K562 (cell line): ENCODE data around the gene ARL6IP4. TPM values are rescaled to one million over a fixed set of nuclear protein-coding genes. Genes with fewer than 3 reads are reported as not detected.

ENCODE experiments used
- ATAC-seq: fragments of 200-7000 bp; cut with Tn5 transposase; 3 replicates; pipeline ENCODE4 v1.9.1; 2020; ENCODE audit warnings: moderate library complexity
- BruUV-seq: library from RNA; stranded (reverse); fragments of 400-500 nt; replicated peaks from 2 replicates; lab custom pipeline; 2021; lab: Mats Ljungman, UMichigan
- CTCF ChIA-PET: fragments of 300-600 bp; formaldehyde crosslinking; extraction: SDS; loops from one replicate; lab custom pipeline; 2021; ENCODE audit warnings: low intra/inter-chr PET ratio; lab: Yijun Ruan, JAX
- POLR2A ChIA-PET: fragments of 300-600, 350-650 bp; sonication (Branson Sonifier 250); formaldehyde crosslinking; extraction: SDS; loops from one replicate; lab custom pipeline; 2021; ENCODE audit warnings: antibody characterized with exemption, inconsistent platforms; lab: Yijun Ruan, JAX
- DNase-seq, 4 experiments: peaks; one replicate each; pipeline versions ENCODE4 v3.0.0 to v3.0.0-alpha.2; 2011 to 2018; ENCODE audit warnings: low spot score in 3 of 4, mixed read lengths in 3 of 4; ENCODE audit errors: extremely low read depth in 1 of 4
- FAIRE-seq: peaks from 2 replicates; lab custom pipeline; 2011; peaks lifted over from hg19 to GRCh38; lab: Jason Lieb, UNC
- H2AFZ ChIP-seq: 2 replicates; pipeline ENCODE4 v1.6.0; 2011; ENCODE audit warnings: low read depth, low read length, control low read depth, inconsistent platforms
- H3K27ac ChIP-seq: fragments of 200-600 bp; 3 replicates; pipeline ENCODE4 v1.8.0; 2011; ENCODE audit warnings: low read depth, mild to moderate bottlenecking, control low read depth, inconsistent platforms, low read length, moderate library complexity, mixed read lengths; ENCODE audit errors: extremely low read depth
- H3K27me3 ChIP-seq, 2 experiments: fragments of 300-600 bp in 1 of 2; 2 replicates in 1 of 2; 3 replicates in 1 of 2; pipeline versions ENCODE4 v1.6.0 to v1.8.0; 2011; ENCODE audit warnings: inconsistent platforms in 2 of 2, low read length in 2 of 2, mild to moderate bottlenecking in 1 of 2, mixed read lengths in 1 of 2, moderate library complexity in 1 of 2; ENCODE audit not compliant: control insufficient read depth in 2 of 2, insufficient read depth in 2 of 2
- H3K36me3 ChIP-seq: fragments of 300-600 bp; 3 replicates; pipeline ENCODE4 v1.8.0; 2011; ENCODE audit warnings: mild to moderate bottlenecking, low read length, inconsistent platforms; ENCODE audit not compliant: control insufficient read depth, insufficient read depth
- H3K4me1 ChIP-seq, 2 experiments: fragments of 200-600 bp in 1 of 2; replicated peaks in 1 of 2; 2 replicates in 1 of 2; 3 replicates in 1 of 2; pipeline versions ENCODE4 v1.5.1 to v1.8.0; 2011; ENCODE audit warnings: inconsistent platforms in 2 of 2, low read length in 2 of 2, mild to moderate bottlenecking in 1 of 2, mixed read lengths in 1 of 2, moderate library complexity in 1 of 2; ENCODE audit not compliant: control insufficient read depth in 2 of 2, insufficient read depth in 2 of 2
- H3K4me2 ChIP-seq: 2 replicates; pipeline ENCODE4 v1.6.1; 2011; ENCODE audit warnings: low read length, control low read depth, inconsistent platforms, mixed read lengths; ENCODE audit not compliant: insufficient read depth
- H3K4me3 ChIP-seq: fragments of 200-600 bp; sonication (generic), shearing (Covaris generic); 2 replicates; pipeline ENCODE4 v1.5.1; 2016; ENCODE audit warnings: control low read depth, inconsistent platforms
- H3K79me2 ChIP-seq: fragments of 200-600 bp; 3 replicates; pipeline ENCODE4 v1.8.0; 2011; ENCODE audit warnings: low read length, inconsistent platforms; ENCODE audit not compliant: control insufficient read depth, insufficient read depth
- H3K9ac ChIP-seq, 2 experiments: 2 replicates each; pipeline versions ENCODE4 v1.6.0 to v1.6.1; 2011; ENCODE audit warnings: low read depth in 2 of 2, low read length in 2 of 2, control low read depth in 1 of 2, inconsistent platforms in 1 of 2, mild to moderate bottlenecking in 1 of 2, mixed read lengths in 1 of 2; ENCODE audit not compliant: insufficient read depth in 1 of 2
- H3K9me1 ChIP-seq: one replicate; pipeline ENCODE4 v1.6.0; 2011; ENCODE audit warnings: inconsistent platforms, mild to moderate bottlenecking, low read length, moderate library complexity; ENCODE audit not compliant: control insufficient read depth, insufficient read depth
- H3K9me3 ChIP-seq: replicated peaks from 2 replicates; pipeline ENCODE4 v1.5.1; 2011; ENCODE audit warnings: low read depth, low read length, inconsistent platforms; ENCODE audit not compliant: control insufficient read depth, insufficient read depth
- H4K20me1 ChIP-seq: replicated peaks from 2 replicates; pipeline ENCODE4 v1.6.1; 2011; ENCODE audit warnings: low read length, inconsistent platforms, mixed read lengths; ENCODE audit not compliant: control insufficient read depth, insufficient read depth
- BRD4 ChIP-seq: fragments of 200-600 bp; sonication (generic); IDR thresholded peaks from 2 replicates; pipeline ENCODE4 v1.6.1; 2017; ENCODE audit warnings: inconsistent platforms
- BRD9 ChIP-seq: fragments of 450-650 bp; IDR thresholded peaks from 2 replicates; pipeline ENCODE4 v1.6.1; 2018; ENCODE audit warnings: low read depth; ENCODE audit not compliant: partially characterized antibody
- HDAC3 ChIP-seq: fragments of 450-650 bp; IDR thresholded peaks from 2 replicates; pipeline ENCODE4 v1.6.1; 2018; ENCODE audit warnings: borderline replicate concordance, mild to moderate bottlenecking, moderate library complexity; ENCODE audit not compliant: partially characterized antibody
- HMG20A ChIP-seq: fragments of 450-650 bp; formaldehyde crosslinking; conservative IDR thresholded peaks from 2 replicates; pipeline ENCODE4 v1.4.0; 2020; ENCODE audit warnings: mild to moderate bottlenecking, mixed read lengths
- IFI16 ChIP-seq: fragments of 250-450 bp; sonication (Bioruptor Pico); IDR thresholded peaks from 2 replicates; pipeline ENCODE4 v2.1.2; 2022; ENCODE audit warnings: mild to moderate bottlenecking, inconsistent platforms
- IRF2 ChIP-seq: sonication (generic); formaldehyde crosslinking; IDR thresholded peaks from 2 replicates; pipeline ENCODE4 v1.8.1; 2022; ENCODE audit warnings: mild to moderate bottlenecking, missing genetic modification reagents
- MED1 ChIP-seq: sonication (generic); formaldehyde crosslinking; IDR thresholded peaks from 2 replicates; pipeline ENCODE4 v1.8.1; 2023; ENCODE audit warnings: missing genetic modification reagents, borderline replicate concordance
- PHF20 ChIP-seq: fragments of 450-650 bp; IDR thresholded peaks from 2 replicates; pipeline ENCODE4 v1.6.1; 2018; ENCODE audit not compliant: partially characterized antibody
- RBM14 ChIP-seq: fragments of 200-400 bp; formaldehyde crosslinking; IDR thresholded peaks from 2 replicates; pipeline ENCODE4 v1.6.1; 2018; ENCODE audit warnings: low read depth, mild to moderate bottlenecking, low read length, moderate library complexity, borderline replicate concordance; ENCODE audit not compliant: insufficient read depth
- SIN3A ChIP-seq, 2 experiments: fragments of 150-350 bp in 1 of 2; IDR thresholded peaks; 2 replicates each; pipeline ENCODE4 v1.6.1; 2011 to 2016; ENCODE audit warnings: borderline replicate concordance in 2 of 2, low read depth in 2 of 2, low read length in 2 of 2, mild to moderate bottlenecking in 2 of 2, moderate library complexity in 2 of 2; ENCODE audit not compliant: control insufficient read depth in 1 of 2
- SMAD1 ChIP-seq: fragments of 150-350 bp; IDR thresholded peaks from 2 replicates; pipeline ENCODE4 v1.6.1; 2014; ENCODE audit warnings: low read length, low read depth; ENCODE audit not compliant: partially characterized antibody
- SMAD3 ChIP-seq: fragments of 450-650 bp; formaldehyde crosslinking; conservative IDR thresholded peaks from 2 replicates; pipeline ENCODE4 v1.4.0; 2020; ENCODE audit warnings: mild to moderate bottlenecking
- XRCC3 ChIP-seq: fragments of 450-650 bp; IDR thresholded peaks from 2 replicates; pipeline ENCODE4 v1.6.1; 2017; ENCODE audit warnings: mild to moderate bottlenecking, moderate library complexity
- ZC3H11A ChIP-seq: IDR thresholded peaks from 2 replicates; pipeline ENCODE4 v1.6.1; 2012; ENCODE audit warnings: low read depth, low read length, improper control_type of control experiment
- ZNF184 ChIP-seq: sonication (generic); formaldehyde crosslinking; IDR thresholded peaks from 2 replicates; pipeline ENCODE4 v1.5.0; 2020; ENCODE audit warnings: missing genetic modification reagents
- ZNF408 ChIP-seq: fragments of 250-450 bp; sonication (Bioruptor Pico); IDR thresholded peaks from 2 replicates; pipeline ENCODE4 v1.4.0; 2020; ENCODE audit warnings: low read depth, mild to moderate bottlenecking, moderate library complexity
- WGBS: fragments of 100-300 bp; shearing (Covaris generic); methylation state at CpG from one replicate; pipeline ENCODE4 v1.1.6; 2016; ENCODE audit warnings: low coverage, mixed read lengths; ENCODE audit not compliant: insufficient coverage; ENCODE audit errors: missing lambda C conversion rate; 5-methylcytosine and 5-hydroxymethylcytosine counted together
- in situ Hi-C: fragments of 300-500 bp; cut with MboI; formaldehyde crosslinking; loops from 4 replicates; pipeline ENCODE4 v1.15.0; 2018; ENCODE audit warnings: inconsistent platforms, mixed read lengths
- intact Hi-C: fragments of 100-400 bp; cut with micrococcal nuclease; formaldehyde crosslinking; loops from 2 replicates; pipeline ENCODE4 v1.14.2; 2022
- polyA plus RNA-seq, 8 experiments: library from polyadenylated mRNA; depleted of rRNA in 4 of 8; stranded (reverse) in 5 of 8; unstranded in 3 of 8; fragments of >200 nt; fragmentation: Nextera tagmentation in 2 of 8; fragmentation: Illumina TruSeq in 1 of 8; extraction: Ambion mirVana in 2 of 8; extraction: Trizol in 1 of 8; gene quantifications; 2 replicates each; pipeline versions ENCODE4 v1.2.1 to v1.2.3, GENCODE V29; 2011 to 2014; ENCODE audit warnings: inconsistent platforms in 1 of 8, missing spikeins in 1 of 8
- total RNA-seq, 7 experiments: library from RNA; depleted of rRNA in 6 of 7; stranded (reverse); fragments of >200 nt in 6 of 7; fragmentation: Illumina TruSeq in 2 of 7; extraction: Trizol in 2 of 7; gene quantifications; 2 replicates each; pipeline versions ENCODE4 v1.2.1 to v1.2.3, GENCODE V29; 2011 to 2021; ENCODE audit warnings: low replicate concordance in 1 of 7
- TF ChIP-seq, protein P1 (sequence below): fragments of 250-450 bp; sonication (Bioruptor Pico); IDR thresholded peaks from 2 replicates; pipeline ENCODE4 v1.4.0; 2020; ENCODE audit warnings: mild to moderate bottlenecking, moderate library complexity, borderline replicate concordance
- TF ChIP-seq, protein P2 (sequence below): fragments of 450-650 bp; IDR thresholded peaks from 2 replicates; pipeline ENCODE4 v1.6.1; 2017; ENCODE audit warnings: antibody characterized with exemption

ARL6IP4 gene
- total and polyA plus RNA-seq, 9 of the 15 experiments (the other 6 are each of a cell fraction or from before 2014, with no cell fraction given): 2.4 to 255 (median 151) TPM

DNA sequence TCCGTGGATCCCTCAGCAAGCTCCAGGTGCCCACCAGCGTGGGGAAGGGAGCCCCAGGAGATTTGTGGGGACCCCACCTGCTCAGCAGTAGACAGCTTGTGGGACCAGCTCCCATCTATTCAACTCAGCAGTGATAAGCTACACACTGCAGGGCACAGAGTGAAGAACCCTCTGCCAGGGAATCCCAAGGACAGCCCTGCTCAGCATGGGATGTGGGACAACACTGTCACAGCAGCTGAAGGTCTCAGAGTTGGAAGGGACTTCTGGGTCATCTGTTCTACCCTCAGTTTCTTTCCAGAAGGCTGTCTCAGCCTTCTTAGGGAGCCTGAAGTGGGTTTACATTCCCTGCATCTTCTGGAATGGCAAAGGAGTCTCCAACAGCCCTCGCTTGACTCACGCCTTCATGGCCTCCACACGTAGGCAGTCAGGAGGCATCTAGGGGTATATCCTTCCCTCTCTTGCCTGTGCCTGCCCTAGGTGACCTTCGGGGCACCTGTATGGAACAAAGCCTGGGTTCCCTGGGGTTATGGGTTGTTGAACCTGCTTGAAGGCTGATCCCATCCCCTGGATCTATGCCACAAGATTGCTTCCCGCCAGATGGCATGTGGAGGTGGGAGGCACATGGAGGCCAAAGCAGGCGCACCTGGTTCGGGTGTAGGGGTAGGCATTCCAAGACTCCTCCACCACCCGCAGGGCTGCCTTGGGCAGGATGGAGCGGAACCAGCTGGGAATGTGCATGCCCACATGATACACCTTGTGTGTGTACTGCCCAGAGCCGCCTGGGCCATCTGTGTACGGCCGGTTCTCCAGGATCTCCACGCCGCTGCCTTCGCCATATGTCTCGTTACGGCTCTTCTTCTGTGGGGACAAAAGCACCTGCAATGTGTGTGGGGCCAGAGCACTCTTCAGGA lies 33.0 kb downstream of the ARL6IP4 start:
- H3K27ac ChIP-seq: no peak overlapping the region
- H3K4me1 ChIP-seq: 0 out of 5 replicates have a peak, but pooled peaks cover 0 to 3% of the 10 kb centered on the region in 2 experiments
- H3K79me2 ChIP-seq: no peaks in the 10 kb centered on the region
- in situ Hi-C loops (no loop called here), intact Hi-C loops (no loop called here)
- H3K9ac ChIP-seq: peak overlapping the region in 1 of 2 experiments; percentile 46; a peak in 1 of 4 replicates
- ChIA-PET POLR2A (interaction anchor here (1.1 kb wide), 1 partner anchor 142 kb away, joined by 3 read pairs; no protein-coding TSS in a partner anchor), CTCF (no interaction called here)
- no peak overlapping the region for H3K4me3 ChIP-seq
- no peak overlapping the region for H2AFZ ChIP-seq
- ATAC-seq (no peak), DNase-seq (no peak), FAIRE-seq (no peak)
- H3K9me1 ChIP-seq: no peaks in the 10 kb centered on the region
- BruUV-seq: no TSS peak
- H3K36me3 ChIP-seq: peaks cover 4% of the 10 kb centered on the region; the same call in 1 of the 3 replicates
- 0 out of 2 replicates have a peak, but pooled peaks cover 4% of the 10 kb centered on the region for H4K20me1 ChIP-seq
- H3K9me3 ChIP-seq: no peaks in the 10 kb centered on the region
- H3K4me2 ChIP-seq: no peak overlapping the region
- H3K27me3 ChIP-seq: no peaks in the 10 kb centered on the region
- 78% methylated on average over 19 of the region's 19 CpGs for WGBS
- TF ChIP-seq, protein P1, sequence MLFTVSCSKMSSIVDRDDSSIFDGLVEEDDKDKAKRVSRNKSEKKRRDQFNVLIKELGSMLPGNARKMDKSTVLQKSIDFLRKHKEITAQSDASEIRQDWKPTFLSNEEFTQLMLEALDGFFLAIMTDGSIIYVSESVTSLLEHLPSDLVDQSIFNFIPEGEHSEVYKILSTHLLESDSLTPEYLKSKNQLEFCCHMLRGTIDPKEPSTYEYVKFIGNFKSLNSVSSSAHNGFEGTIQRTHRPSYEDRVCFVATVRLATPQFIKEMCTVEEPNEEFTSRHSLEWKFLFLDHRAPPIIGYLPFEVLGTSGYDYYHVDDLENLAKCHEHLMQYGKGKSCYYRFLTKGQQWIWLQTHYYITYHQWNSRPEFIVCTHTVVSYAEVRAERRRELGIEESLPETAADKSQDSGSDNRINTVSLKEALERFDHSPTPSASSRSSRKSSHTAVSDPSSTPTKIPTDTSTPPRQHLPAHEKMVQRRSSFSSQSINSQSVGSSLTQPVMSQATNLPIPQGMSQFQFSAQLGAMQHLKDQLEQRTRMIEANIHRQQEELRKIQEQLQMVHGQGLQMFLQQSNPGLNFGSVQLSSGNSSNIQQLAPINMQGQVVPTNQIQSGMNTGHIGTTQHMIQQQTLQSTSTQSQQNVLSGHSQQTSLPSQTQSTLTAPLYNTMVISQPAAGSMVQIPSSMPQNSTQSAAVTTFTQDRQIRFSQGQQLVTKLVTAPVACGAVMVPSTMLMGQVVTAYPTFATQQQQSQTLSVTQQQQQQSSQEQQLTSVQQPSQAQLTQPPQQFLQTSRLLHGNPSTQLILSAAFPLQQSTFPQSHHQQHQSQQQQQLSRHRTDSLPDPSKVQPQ: no peak
- TF ChIP-seq ZC3H11A: no peak
- no peak for TF ChIP-seq IRF2 (CRISPR knock-in tag)
- TF ChIP-seq ZNF184: no peak
- no peak for TF ChIP-seq SMAD1
- TF ChIP-seq, protein P2, sequence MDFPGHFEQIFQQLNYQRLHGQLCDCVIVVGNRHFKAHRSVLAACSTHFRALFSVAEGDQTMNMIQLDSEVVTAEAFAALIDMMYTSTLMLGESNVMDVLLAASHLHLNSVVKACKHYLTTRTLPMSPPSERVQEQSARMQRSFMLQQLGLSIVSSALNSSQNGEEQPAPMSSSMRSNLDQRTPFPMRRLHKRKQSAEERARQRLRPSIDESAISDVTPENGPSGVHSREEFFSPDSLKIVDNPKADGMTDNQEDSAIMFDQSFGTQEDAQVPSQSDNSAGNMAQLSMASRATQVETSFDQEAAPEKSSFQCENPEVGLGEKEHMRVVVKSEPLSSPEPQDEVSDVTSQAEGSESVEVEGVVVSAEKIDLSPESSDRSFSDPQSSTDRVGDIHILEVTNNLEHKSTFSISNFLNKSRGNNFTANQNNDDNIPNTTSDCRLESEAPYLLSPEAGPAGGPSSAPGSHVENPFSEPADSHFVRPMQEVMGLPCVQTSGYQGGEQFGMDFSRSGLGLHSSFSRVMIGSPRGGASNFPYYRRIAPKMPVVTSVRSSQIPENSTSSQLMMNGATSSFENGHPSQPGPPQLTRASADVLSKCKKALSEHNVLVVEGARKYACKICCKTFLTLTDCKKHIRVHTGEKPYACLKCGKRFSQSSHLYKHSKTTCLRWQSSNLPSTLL: no peak
- TF ChIP-seq SMAD3 (CRISPR knock-in tag): no peak
- TF ChIP-seq ZNF408: no peak
- no peak for TF ChIP-seq BRD4
- TF ChIP-seq HMG20A (CRISPR knock-in tag): no peak
- TF ChIP-seq PHF20: no peak
- no peak for TF ChIP-seq SIN3A (IDR thresholded peaks at IDR 0.05; ENCODE audit: borderline replicate concordance in 2 of 2, control insufficient read depth in 1 of 2, low read depth in 2 of 2, low read length in 2 of 2)
- TF ChIP-seq XRCC3: no peak
- no peak for TF ChIP-seq HDAC3
- no peak for TF ChIP-seq MED1 (CRISPR knock-in tag)
- no peak for TF ChIP-seq BRD9
- TF ChIP-seq IFI16 (CRISPR knock-in tag): no peak
- no peak for TF ChIP-seq RBM14
